CD1c-positive myeloid dendritic cell (primary cell): Measurements from ENCODE around the gene SLC26A1.
"Not testable (repeated sequence)": the region's sequence is repeated elsewhere in the genome, so short reads cannot be mapped to it uniquely, and the experiment has no call there.

Source experiments
- DNase-seq: peaks from one replicate; pipeline ENCODE4 v3.0.0-alpha.2; 2016; ENCODE audit errors: extremely low spot score

The SLC26A1 gene

DNA sequence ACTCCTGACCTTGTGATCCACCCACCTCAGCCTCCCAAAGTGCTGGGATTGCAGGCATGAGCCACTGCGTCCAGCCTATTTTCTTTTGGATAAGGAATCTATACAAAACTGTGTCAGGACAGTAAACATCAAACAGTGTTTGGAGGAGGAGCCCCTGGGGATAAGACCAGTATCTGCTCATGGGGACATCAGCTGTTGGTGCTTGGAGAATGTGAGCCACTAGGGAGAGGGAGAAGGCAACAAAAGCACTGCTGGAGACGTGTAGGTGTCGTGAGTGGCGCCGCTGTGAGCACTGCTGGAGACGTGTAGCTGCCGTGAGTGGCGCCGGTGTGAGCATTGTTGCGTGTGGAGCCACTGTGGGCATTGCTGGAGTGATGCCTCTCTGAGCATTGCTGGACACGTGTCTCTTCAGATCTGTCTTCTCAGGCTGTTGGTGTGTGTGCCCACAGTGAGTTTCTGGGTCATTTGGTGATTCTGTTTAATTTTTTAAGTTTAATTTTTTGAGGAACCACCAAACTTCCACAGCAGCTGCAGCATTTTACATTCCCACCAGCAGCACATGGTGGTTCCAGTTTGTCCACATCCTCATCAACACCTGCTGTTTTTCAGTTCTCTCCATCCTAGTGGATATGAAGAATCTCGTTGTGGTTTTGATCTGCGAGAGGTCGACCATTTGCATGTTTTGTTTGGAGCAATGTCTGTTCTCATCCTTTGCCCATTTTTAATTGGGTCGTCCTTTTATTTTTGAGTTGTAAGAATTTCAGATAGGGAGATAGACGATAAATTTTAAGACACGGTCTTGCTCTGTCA is 38.8 kb downstream of the SLC26A1 start:
- DNase-seq = no peak

DNA sequence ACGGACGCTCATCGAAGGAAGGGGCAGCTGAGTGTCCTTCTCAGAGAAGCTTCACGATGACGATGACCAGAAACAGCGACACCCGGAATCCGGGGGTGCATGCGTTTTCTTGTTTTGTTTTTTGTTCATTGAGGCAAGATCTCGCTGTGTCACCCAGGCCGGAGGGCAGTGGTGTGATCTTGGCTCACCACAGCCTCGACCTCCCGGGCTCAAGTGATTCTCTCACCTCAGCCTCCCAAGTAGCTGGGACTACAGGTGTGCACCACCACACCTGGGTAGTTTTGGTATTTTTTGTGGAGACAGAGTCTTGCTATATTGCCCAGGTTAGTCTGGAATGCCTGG is 39.7 kb downstream of the SLC26A1 start:
- DNase-seq = no peak

DNA sequence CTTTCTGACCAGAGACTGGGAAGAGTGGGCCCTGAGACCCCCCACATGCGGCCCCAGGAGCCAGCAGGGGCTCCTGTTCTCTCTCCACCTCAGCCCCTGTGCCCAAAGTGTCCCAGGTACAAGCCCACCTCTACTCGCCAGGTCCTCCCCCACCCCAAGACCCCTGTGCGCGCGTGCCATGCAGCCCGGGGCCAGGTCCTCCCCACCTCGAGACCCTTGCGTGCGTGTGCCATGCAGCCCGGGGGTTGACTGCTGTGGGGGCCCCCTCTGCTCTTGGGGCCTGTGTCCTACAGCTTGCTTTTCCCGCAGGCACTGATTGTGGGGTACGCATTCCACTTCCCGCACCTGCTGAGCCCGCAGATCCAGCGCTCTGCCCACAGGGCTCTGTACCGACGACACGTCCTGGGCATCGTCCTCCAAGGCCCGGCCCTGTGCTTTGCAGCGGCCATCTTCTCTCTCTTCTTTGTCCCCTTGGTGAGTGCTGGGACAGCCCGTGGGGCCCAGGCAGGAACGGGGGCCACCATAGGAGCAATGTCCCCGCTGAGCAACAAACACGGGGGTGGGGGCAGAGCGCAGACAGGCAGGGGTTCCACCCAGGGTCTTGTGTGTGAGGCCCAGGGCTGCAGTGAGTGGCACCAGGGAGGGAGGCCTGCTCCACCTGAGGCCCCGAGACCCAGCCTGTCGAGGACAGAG is 40.2 kb downstream of the SLC26A1 start:
- no peak for DNase-seq

DNA sequence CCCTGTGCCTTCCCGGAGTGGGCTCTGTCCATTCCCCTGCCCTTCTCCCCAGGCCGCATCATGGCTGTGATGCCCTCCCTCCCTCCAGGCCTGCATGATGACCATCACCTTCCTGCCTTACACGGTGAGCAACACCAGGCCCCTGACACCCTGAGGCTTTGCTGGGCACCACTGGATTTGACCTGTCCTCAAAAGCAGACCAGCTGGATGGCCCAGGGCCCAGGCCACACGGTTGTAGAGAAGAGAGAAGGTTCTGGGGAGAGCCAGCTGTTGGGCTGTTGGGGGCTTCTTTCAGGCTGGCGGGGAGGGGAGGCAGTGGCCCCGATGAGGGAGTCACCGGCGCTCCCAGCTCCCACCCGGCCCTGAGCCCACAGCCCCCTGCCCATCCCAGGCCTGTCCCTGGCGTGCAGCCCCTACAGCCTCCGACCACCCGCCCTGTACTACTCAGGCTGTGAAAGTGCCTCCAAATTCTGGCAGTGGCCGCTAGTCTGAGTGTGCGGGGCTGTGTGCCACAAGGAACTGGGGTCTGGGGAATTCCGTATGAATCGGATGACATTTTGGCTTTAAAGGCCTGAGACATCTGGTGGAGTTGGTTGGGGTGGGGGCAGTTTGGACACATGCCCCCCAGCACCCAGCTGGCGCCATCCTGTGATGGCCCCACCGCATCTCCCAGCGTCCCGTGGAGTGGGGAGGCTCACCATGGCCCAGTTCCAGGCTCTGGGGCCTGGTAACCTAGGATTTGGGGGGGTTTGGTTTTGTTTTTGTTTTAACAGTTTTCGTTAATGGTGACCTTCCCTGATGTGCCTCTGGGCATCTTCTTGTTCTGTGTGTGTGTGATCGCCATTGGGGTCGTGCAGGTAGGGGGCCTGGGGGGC is 41.4 kb downstream of the SLC26A1 start:
- DNase-seq = no peak

DNA sequence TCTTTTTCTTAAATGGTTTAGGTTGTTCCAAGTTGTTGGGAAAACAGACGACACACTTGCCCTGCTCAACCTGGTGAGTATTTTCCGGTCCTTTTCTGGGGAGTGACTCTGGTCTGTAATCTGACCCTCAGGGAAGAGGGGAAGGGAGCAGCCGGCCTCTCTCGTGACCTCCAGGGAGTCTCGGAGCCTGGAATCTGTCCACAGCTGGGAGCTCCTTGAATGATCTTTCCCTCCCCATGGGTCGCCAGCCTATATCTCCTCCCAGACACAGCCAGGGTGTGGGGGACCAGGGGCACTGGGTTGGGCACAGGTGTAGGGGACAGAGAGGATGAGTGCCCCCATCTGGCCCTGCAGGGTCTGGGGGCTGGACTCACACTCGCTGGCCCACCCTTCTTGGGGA is 42.0 kb downstream of the SLC26A1 start:
- DNase-seq = no peak

DNA sequence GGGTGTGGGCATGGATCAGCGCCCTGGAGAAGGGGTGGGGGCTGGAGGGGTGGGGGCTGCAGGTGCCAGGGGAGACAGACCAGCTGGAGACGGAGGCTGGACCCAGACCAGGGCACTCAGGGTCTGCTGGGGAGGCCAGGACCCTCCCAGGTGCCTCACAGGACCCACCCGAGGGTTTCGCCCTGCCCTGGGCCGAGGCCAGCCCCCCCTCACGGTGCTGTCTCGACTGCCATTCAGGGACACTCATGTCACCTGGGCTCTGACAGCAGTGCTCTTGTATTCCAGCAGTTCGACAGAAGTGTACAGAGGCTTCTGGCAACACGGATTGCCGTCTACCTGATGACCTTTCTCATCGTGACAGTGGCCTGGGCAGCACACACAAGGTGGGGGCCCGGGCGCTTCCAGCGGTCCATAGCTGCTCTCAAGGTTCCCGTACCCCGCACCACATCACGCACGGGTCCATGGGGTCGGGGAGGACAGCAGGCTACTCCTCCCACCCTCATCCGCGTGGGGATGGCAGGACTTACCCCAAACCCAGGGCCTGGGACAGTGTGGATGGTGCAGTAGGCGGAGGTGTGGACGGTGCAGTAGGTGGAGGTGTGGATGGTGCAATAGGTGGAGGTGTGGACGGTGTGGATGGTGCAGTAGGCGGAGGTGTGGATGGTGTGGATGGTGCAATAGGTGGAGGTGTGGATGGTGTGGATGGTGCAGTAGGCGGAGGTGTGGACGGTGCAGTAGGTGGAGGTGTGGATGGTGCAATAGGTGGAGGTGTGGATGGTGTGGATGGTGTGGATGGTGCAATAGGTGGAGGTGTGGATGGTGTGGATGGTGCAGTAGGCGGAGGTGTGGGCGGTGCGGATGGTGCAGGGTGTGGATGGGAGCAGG is 42.8 kb downstream of the SLC26A1 start:
- no peak for DNase-seq

DNA sequence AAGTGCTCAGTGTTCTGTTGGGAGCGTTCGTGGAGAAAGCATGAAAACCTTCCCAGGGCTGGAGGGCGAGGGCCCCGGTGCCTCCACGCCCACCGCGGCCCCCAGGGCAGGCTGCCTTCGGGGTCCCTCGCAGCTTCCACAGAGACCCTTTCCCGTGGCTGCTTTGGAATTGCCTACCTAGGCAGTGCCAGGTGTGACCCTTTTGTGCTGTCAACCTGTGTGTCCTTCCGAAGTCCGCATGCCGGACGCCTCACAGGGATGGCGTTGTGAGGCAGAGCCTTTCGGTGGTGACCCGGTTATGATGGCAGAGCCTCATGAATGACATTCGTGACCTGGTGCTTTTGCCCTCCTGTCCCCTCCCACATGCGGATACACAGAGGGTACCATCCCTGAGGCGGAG is 43.5 kb downstream of the SLC26A1 start:
- no peak for DNase-seq

DNA sequence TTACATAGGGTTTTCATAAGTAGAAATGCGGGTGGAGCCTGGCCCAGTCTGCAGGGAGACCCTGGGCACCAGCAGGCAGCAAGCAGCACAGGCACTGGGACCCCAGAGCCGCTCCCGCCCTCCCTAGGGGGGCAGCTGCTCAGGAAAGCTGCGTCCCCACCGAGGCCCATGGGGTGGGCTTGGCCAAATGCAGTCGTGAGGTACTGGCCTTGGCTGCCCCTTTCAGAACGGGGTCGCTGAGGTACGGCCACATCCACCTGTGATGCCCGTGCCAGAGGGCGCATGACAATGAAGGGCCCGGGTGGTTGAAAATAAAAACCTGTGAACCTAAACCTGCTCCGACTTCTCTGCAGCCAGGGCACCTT is 44.3 kb downstream of the SLC26A1 start:
- no peak for DNase-seq

DNA sequence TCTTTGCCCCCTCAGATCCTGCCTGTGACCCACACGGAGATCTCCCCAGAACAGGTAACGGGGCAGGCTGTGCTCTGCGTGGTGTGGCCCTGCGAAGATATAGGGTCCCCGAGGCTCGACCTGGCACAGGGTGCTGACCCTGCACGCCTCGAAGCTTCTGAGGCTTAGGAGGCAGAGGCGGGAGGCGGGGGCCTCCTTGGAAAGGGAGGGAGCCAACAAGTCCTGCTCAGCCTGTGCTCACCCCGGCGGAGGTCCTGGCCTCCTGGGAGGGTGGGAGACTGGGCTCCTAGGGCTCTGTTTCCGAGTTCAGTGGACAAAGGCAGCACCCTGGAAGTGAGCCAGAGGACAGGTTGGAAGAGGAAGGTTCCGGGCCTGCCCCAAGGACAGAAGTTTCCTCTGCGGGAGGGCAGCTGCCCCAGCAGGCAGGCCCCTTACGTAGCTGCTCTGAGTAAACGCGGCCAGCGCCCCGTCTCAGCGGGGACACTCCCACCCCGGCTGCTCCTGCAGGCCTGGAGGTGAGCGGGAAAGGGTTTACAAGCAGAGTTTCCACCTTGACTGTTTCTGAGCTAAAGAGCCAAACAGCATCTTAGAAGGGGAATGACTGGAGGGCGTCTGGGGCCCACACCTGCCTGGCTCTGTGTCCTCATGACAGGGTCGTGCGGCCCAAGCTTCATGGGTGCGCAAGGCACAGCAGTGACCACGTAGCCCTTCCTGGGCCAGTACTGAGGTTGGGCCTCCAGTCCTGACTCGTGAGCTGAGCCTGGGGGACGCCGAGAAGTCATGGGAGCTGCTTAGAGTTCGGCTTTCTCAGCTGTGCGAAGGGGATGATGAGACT is 44.9 kb downstream of the SLC26A1 start:
- no peak for DNase-seq

DNA sequence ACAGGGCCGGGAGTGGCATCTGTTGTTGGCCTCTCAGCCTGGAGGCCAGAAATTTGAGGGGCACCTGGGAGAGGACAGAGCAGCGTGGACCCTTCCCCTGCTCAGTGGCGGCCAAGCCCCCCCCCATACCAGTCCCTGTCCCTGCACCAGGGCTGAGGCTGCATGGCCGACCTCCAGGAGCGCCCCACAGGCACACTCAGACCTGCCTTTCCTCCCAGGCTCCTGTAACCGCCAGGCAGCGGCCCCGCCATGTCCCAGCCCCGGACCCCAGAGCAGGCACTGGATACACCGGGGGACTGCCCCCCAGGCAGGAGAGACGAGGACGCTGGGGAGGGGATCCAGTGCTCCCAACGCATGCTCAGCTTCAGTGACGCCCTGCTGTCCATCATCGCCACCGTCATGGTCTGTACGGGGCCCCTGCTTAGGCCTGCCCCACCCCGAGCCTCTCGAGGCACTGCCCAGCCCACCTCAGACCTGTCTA is 45.7 kb downstream of the SLC26A1 start:
- DNase-seq = no peak

DNA sequence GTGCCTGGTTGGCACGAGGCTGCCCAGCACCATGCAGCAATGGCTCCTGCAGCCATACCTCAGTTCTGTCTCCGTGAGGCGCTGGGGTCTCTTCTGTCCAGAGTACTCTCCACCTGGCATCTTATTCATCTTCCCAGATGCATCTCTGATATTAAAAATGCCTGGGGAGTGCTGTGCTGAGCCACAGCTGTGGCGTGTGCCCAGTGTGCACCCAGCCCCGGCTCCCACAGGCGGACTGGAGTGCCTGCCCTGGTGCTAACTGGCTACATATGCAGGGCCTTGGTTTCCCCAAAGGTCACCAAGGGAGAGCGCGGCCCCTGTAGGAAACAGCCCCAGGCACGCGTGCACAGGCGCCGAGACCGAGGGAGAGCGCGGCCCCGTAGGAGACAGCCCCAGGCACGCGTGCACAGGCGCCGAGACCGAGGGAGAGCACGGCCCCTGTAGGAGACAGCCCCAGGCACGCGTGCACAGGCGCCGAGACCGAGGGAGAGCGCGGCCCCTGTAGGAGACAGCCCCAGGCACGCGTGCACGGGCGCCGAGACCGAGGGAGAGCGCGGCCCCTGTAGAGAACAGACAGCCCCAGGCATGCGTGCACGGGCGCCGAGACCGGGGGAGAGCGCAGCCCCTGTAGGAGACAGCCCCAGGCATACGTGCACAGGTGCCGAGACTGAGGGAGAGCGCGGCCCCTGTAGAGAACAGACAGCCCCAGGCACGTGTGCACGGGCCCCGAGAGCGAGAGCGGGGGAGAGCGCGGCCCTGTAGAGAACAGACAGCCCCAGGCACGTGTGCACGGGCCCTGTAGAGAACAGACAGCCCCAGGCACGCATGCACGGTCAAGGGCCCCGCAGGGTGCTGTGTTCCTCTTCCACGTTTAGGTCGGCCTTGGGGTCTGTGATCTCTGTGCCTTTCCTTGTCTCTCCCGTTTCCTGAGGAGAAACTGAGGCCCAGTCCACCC is 46.4 kb downstream of the SLC26A1 start:
- no peak for DNase-seq

DNA sequence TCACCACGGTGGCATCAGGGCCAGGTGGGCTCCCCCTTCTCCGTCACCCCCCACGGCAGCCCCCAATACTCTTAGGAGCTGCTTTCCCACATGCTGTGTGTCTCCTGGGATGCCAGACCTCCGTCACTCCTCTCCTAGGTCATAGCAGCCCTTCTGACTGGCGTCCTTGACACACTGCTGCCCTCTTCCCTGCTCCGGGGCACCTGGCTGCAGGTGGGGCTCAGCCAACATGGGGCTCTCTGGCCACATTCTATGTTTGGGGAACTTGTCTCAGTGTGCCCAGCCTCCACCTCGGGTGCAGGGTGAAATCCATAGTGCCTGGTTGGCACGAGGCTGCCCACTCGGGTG is 47.1 kb downstream of the SLC26A1 start:
- DNase-seq = no peak

DNA sequence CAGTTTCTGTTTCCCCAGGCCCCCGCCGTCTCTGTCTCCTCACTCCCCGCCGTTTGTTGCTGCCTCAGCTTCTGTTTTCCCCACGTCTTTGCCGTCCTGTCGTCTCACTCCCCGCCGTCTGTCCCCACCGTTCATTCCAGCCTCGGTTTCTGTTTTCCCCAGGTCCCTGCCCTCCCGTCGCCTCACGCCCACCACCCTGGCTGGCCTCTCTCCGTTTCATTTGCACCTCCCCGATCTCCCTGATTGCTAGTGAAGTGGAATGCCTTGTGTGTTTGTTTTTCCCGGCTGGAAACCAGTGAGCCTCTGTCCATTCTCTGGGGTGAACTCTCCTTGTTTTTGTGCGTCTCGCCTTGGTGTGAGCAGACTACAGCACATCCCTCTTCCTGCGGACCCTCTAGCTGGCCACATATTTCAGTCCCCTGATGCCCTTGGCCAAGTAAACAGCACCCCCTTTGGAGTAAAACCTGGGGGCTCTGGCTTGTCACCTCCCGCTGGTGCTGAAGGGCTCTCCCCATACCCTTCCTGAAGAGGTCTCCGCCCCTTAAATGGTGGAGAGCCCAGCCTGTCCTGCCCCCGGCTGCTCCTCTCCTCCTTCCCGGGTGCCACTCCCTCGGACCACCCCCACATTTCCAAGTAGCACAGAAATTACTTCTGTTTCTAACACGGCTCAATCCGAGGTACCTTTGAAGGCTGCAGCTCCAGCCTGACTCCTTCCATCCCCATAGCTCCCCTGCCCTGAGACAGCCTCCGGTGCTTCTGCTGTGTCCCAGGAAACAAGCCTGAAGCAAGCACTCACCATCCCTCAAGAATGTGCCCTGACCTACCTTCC is 47.7 kb downstream of the SLC26A1 start:
- no peak for DNase-seq

DNA sequence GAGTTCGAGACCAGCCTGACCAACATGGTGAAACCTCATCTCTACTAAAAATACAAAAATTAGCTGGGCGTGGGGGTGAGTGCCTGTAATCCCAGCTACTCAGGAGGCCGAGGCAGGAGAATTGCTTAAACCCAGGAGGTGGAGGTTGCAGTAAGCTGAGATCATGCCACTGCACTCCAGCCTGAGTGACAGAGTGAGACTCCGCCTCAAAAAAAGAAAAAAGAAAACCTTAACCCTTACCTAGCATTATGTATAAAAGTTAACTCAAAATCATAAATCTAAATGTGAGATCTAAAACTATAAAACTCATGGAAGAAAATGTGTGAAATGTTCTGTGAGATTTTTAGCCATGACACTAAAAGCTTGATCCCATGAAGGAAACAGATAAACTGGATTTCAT is 53.7 kb downstream of the SLC26A1 start:
- DNase-seq = not testable (repeated sequence)
